ENCODE data around the gene TMSB4X. TPM values are rescaled to one million over a fixed set of nuclear protein-coding genes. Genes with fewer than 3 reads are reported as not detected.

The TMSB4X gene
- total and polyA plus RNA-seq, 2 of the 13 experiments (the other 11 are each of a cell fraction or from before 2014, with no cell fraction given), result 10.5 to 29.6 TPM

DNA sequence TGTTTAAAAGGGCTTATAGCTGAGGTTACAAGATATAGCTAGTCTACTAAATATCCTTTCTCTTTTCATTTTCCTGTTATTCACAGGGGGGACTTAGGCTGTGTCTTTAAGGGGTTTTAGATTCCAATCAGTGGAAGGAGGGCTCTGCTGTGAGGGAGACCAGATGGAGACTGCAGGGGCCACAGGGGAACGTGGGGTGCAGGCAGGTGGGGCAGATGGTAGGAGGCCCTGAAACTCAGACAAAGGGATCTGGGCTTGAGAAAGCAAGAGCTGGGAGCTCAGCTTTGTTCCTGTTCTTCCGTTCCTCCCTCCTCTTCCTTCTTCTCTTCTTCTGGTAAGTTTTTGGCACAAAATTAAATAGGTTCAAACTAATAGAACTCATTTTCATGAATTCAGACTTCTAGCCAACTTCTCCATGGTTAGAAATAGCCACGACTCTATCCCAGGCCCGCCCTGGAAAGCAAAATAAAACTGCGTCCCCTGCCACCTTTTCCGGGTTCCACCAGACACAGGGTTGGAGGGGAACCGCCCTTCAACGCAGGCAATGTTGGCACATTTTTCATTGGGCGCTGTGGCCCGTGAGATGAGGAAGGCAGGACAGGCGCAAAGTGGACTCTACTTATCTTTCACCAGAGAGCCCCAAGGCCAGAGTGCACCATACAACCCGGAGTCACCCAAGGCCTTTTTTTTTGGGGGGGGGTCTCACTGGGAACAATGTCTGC is 3.5 kb upstream of the TMSB4X start (continued):
- TF ChIP-seq, protein P1, sequence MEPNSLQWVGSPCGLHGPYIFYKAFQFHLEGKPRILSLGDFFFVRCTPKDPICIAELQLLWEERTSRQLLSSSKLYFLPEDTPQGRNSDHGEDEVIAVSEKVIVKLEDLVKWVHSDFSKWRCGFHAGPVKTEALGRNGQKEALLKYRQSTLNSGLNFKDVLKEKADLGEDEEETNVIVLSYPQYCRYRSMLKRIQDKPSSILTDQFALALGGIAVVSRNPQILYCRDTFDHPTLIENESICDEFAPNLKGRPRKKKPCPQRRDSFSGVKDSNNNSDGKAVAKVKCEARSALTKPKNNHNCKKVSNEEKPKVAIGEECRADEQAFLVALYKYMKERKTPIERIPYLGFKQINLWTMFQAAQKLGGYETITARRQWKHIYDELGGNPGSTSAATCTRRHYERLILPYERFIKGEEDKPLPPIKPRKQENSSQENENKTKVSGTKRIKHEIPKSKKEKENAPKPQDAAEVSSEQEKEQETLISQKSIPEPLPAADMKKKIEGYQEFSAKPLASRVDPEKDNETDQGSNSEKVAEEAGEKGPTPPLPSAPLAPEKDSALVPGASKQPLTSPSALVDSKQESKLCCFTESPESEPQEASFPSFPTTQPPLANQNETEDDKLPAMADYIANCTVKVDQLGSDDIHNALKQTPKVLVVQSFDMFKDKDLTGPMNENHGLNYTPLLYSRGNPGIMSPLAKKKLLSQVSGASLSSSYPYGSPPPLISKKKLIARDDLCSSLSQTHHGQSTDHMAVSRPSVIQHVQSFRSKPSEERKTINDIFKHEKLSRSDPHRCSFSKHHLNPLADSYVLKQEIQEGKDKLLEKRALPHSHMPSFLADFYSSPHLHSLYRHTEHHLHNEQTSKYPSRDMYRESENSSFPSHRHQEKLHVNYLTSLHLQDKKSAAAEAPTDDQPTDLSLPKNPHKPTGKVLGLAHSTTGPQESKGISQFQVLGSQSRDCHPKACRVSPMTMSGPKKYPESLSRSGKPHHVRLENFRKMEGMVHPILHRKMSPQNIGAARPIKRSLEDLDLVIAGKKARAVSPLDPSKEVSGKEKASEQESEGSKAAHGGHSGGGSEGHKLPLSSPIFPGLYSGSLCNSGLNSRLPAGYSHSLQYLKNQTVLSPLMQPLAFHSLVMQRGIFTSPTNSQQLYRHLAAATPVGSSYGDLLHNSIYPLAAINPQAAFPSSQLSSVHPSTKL (CRISPR knock-in tag; IDR thresholded peaks at IDR 0.05), result no peak
- TF ChIP-seq CBFB (CRISPR knock-in tag; IDR thresholded peaks at IDR 0.05) (no peak), ATF1 (CRISPR knock-in tag; IDR thresholded peaks at IDR 0.05) (no peak), STAT5B (CRISPR knock-in tag; IDR thresholded peaks at IDR 0.05) (no peak), ZBTB8A (CRISPR knock-in tag; IDR thresholded peaks at IDR 0.05; ENCODE audit: borderline replicate concordance, low read depth) (no peak)
- TF ChIP-seq, protein P2, sequence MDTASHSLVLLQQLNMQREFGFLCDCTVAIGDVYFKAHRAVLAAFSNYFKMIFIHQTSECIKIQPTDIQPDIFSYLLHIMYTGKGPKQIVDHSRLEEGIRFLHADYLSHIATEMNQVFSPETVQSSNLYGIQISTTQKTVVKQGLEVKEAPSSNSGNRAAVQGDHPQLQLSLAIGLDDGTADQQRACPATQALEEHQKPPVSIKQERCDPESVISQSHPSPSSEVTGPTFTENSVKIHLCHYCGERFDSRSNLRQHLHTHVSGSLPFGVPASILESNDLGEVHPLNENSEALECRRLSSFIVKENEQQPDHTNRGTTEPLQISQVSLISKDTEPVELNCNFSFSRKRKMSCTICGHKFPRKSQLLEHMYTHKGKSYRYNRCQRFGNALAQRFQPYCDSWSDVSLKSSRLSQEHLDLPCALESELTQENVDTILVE (CRISPR knock-in tag; IDR thresholded peaks at IDR 0.05), result no peak

DNA sequence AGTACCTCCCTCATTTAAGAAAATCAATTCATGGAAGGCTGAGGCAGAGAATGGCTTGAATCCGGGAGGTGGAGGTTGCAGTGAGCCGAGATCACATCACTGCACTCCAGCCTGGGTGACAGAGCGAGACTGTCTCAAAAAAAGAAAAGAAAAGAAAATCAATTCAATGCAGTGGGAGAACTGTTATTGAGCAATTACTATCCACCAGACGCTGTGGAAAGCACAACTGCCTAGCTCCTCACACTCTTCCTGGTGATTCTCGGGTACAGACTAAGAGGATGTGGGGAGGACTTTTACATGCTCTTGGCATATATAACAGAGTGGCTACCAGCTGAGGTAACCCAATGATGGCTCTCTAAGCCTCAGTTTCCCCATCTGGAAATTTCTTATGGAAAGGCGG is 2.7 kb upstream of the TMSB4X start:
- POLR2A ChIA-PET, result no interaction called here
- in situ Hi-C loops (cut with HindIII; ENCODE audit: extremely low pct_ligation_motif_present, low pct_unique_long_range_greater_than_20kb) (no loop called here), intact Hi-C loops (cut with micrococcal nuclease; ENCODE audit: unreplicated experiment) (no loop called here)
- BruUV-seq (replicated peaks), result no TSS peak
- Histone ChIP-seq H4K20me1 (ENCODE audit: insufficient read depth, low read length) (no peaks in the 10 kb centered on the region), H3K79me2 (ENCODE audit: insufficient read depth, low read length) (no peaks in the 10 kb centered on the region), H2AFZ (ENCODE audit: low read length) (no peak overlapping the region), H3K9me3 (ENCODE audit: low read length) (no peaks in the 10 kb centered on the region), H3K36me3 (replicated peaks in 1 of 2; ENCODE audit: control insufficient read depth in 1 of 2, insufficient read depth in 2 of 2, low read length in 2 of 2) (no peaks in the 10 kb centered on the region), H3K4me1 (ENCODE audit: insufficient read depth, low read length) (no peaks in the 10 kb centered on the region), H3K4me2 (ENCODE audit: low read depth, low read length) (no peak overlapping the region), H3K9ac (ENCODE audit: insufficient read depth, low read depth, low read length) (no peak overlapping the region), H3K4me3 (replicated peaks in 1 of 3; ENCODE audit: insufficient read depth in 1 of 3, low read depth in 2 of 3, low read length in 3 of 3) (no peak overlapping the region), H3K27me3 (ENCODE audit: control insufficient read depth in 1 of 2, insufficient read depth in 2 of 2, low read length in 2 of 2) (peaks cover 0 to 11% of the 10 kb centered on the region in 2 experiments; a peak in 4 of 5 replicates), H3K27ac (ENCODE audit: extremely low read length, insufficient read depth, low read length) (no peak overlapping the region)
- DNase-seq (ENCODE audit: low spot score), result no peak
- 75% methylated on average over 5 of the region's 6 CpGs for WGBS (ENCODE audit: low lambda C conversion rate)
- no peak for FAIRE-seq
- CTCF ChIA-PET (ENCODE audit: low intra/inter-chr PET ratio, low total read pairs), result no interaction called here
- TF ChIP-seq POGZ (CRISPR knock-in tag; IDR thresholded peaks at IDR 0.05), result no peak
- no peak for TF ChIP-seq PREB (CRISPR knock-in tag; IDR thresholded peaks at IDR 0.05)
- no peak for TF ChIP-seq ZNF776 (CRISPR knock-in tag; IDR thresholded peaks at IDR 0.05)
- no peak for TF ChIP-seq ZKSCAN1 (IDR thresholded peaks at IDR 0.05; ENCODE audit: low read length)
- TF ChIP-seq POLR2G (IDR thresholded peaks at IDR 0.05; ENCODE audit: low read depth, low read length), result no peak
- no peak for TF ChIP-seq FOSL2 (CRISPR knock-in tag; IDR thresholded peaks at IDR 0.05)
- no peak for TF ChIP-seq TOPORS (CRISPR knock-in tag; IDR thresholded peaks at IDR 0.05)
- ATAC-seq, result no peak
